GM10266 (cell line): Measurements from ENCODE around the gene GNPDA1.
"Not testable (repeated sequence)": the region's sequence is repeated elsewhere in the genome, so short reads cannot be mapped to it uniquely, and the experiment has no call there.

Experiments
- DNase-seq: peaks from one replicate; pipeline ENCODE4 v3.0.0; 2012; ENCODE audit errors: extremely low spot score
- TF ChIP-seq, protein P1 (sequence below): IDR thresholded peaks from 2 replicates; pipeline ENCODE4 v1.5.1; 2012; ENCODE audit warnings: mild to moderate bottlenecking, low read depth; ENCODE audit not compliant: control insufficient read depth, insufficient read depth; ENCODE audit errors: missing control alignments

Gene GNPDA1

DNA sequence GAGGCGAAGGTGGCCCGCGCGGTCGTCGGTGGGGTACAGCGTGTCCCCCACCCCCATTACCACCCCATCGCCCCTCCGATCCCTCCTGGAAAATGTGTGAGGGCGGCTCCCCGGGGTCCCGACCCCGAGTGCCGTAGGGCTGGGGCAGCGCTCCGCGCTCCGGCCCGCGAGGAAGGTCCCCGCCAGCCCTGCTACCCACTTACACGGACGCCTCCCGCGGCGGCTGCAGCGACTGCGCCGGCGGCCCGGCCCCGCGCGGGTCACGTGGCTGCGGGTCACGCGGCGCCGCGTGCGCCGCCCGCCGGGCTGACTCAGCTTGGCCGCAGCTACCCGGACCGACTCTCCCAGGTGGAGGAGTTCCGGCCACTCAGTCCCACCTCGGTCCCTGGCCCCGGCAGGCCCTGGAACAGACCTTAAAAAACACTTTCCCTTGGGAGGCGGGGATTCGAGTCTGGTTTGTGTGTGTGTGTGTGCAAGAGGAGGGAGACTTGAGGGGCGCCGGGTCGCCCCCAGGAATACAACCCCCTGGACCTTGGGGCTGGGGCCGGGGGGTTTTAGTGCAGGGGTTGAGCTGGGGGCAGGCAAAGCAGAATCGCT is at the start of gene GNPDA1:
GNPDA1 (minus strand) TSS at position 236 of the 597 bp plus-strand sequence. CDS start 992 bp downstream, outside the sequence.
- peak; percentile 83 for DNase-seq
- TF ChIP-seq, protein P1, sequence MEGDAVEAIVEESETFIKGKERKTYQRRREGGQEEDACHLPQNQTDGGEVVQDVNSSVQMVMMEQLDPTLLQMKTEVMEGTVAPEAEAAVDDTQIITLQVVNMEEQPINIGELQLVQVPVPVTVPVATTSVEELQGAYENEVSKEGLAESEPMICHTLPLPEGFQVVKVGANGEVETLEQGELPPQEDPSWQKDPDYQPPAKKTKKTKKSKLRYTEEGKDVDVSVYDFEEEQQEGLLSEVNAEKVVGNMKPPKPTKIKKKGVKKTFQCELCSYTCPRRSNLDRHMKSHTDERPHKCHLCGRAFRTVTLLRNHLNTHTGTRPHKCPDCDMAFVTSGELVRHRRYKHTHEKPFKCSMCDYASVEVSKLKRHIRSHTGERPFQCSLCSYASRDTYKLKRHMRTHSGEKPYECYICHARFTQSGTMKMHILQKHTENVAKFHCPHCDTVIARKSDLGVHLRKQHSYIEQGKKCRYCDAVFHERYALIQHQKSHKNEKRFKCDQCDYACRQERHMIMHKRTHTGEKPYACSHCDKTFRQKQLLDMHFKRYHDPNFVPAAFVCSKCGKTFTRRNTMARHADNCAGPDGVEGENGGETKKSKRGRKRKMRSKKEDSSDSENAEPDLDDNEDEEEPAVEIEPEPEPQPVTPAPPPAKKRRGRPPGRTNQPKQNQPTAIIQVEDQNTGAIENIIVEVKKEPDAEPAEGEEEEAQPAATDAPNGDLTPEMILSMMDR: peak; percentile 24

DNA sequence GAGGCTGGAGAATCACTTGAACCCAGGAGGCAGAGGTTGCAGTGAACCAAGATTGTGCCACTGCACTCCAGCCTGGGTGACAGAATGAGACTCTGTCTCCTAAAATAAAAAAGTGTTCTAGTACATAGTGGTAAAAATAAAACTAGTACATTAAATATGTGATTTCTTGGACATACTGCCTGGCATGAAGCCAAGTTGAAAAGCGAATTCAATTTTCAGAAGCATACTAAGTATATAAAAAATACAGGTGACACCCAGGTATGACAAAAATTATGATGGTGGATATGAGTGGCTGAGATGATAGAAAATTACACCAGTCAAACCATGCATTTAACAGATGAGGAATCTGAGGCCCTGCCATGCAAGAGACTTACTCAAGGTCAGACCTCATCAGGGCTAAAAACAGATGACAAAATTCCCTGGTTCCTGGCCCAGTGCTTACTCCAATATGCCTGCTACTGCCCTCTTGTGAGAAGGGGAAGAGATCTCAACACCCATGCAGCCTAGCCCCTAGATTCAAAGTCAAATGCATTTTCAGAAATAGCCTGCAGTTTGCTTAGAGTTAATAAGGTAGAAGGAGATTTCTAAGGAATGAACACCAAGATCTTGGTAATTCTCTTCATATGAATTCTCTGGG is 46.6 kb upstream of the GNPDA1 start:
- DNase-seq: no peak
- TF ChIP-seq, protein P1: no peak

DNA sequence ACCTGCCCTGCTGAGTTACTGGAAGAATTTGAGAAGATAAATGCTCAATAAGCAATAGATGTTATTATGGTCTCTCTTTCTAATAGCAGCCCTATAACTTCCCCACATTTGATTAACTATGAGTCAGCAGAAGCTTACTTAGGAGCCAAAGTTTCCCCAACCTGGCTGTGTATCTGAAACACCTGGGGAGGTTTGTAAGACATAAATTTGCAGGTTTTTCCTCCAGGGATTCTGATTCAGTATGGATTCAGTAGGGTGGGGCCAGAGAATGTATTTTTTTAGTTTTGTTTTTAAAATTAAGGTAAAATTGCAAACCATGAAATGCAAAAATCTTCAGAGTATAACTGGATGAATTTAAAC is 44.9 kb upstream of the GNPDA1 start:
- DNase-seq: no peak

DNA sequence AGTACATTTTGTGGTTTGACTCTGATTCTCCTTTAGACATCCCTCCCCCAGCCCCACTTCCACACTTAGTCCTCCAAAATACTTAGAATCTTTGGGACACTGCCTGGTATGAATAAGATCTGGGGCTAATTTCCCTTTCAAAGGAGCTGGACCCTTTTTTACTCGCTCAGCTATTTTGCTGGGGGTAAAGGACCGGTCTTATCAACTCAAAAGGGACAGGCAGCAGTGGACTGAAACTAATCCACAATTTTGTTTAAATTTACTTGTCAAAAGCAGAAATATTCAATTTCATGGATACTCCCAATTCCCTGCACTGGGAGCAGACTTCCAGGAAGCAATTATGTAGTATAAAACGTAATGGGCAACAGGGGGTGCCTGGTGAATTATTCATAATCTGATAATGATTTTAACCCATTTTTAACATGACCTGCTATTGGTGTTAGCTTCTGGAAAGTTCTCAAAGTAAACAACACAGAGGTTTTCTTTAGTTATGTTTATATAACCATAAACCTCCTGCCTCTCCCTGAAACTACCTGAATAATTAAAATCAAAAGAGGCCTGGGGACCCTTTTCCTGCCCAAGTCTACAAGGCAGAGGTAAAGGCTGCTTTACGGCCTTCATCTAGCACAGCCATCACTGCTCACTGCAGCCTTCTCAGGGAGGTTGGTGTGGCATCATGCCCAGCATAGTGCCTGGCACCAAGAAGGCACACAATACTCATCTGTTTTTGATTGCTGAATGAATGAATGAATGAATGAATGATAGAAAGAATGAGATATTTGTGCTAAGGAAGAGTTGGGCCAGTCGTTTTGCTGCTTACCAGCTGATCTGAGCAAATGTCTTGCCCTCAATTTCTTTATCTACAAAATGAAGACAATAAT is 44.2 kb upstream of the GNPDA1 start:
- DNase-seq: no peak

More for the DNA sequence above, 44.9 kb upstream of the GNPDA1 start:
- TF ChIP-seq, protein P1: no peak

DNA sequence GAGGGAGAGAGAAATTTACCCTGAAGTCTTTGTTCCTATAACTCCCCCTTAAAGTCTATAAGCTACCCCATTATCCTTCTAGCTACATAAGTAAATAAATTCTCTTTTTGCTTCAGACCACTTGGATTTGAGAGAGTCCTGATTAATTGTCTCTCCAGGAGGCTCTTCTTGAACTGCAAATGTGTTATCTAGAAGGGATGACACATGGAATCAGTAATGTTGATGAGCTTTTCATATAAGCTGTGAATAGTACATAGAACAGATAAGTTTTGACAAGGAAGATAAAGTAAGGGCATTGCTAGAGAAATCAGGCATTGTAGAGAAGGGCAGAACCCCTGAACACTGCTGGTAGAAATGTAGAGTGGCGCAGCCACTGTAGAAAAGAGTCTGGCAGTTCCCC is 42.5 kb upstream of the GNPDA1 start:
- no peak for DNase-seq
- TF ChIP-seq, protein P1: no peak

More for the DNA sequence above, 44.2 kb upstream of the GNPDA1 start:
- TF ChIP-seq, protein P1: no peak

DNA sequence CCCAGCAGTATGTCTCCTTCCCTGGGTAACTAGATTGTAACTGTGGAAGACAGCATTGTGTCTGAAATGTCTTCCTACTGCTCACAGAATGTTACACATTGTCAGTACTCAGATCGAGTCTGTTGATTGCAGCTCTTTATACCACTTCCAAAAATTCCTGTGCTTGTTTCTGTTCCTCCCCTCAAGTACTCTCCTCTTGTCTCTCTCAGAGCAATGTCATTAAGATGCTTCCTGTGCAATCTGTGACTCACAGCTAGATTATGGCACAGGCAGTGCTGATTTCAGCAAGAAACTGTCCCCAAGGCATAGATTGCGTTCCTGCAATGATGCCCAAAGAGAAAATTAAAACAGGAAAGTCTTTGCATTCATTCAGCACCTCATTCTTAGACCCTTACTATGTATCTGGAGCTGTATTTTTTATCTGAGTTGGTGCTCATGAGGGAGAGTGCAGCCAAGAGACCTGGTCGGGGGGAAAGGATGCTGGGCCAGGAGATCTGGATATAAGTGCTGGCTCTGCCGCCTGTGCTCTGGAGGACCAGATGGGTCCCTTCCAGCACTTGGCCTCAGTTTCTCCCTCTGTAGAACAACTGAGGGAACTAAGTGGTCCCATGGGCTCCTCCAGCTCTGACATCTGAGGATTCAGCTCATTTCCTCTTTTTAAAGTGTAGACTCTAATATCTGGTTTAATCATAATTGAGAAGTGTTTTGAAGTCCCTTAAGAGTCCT is 40.8 kb upstream of the GNPDA1 start:
- DNase-seq: no peak

DNA sequence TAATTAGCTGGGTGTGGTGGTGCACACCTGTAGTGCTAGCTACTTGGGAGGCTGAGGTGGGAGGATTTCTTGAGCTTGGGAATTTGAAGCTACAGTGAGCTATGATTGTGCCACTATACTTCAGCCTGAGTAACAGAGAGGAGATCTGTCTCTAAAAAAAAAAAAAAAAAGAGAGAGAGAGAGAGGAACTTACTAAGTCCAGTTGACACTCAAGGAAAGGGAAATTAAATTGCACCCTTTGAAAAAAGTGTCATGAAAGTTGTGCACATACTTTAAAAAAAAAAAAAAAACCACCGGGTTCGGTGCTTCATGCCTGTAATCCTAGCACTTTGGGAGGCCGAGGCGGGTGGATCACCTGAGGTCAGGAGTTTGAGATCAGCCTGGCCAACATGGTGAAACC is 39.2 kb upstream of the GNPDA1 start:
- not testable (repeated sequence) for DNase-seq

More for the DNA sequence above, 40.8 kb upstream of the GNPDA1 start:
- TF ChIP-seq, protein P1: no peak
